ENCODE results near the gene RPA1. TPM values are rescaled to one million over a fixed set of nuclear protein-coding genes. Genes with fewer than 3 reads are reported as not detected.
"Not testable (repeated sequence)": the region's sequence is repeated elsewhere in the genome, so short reads cannot be mapped to it uniquely, and the experiment has no call there.

The RPA1 gene
- total RNA-seq, 1 experiment from 2014 or later: 45.4 TPM

DNA sequence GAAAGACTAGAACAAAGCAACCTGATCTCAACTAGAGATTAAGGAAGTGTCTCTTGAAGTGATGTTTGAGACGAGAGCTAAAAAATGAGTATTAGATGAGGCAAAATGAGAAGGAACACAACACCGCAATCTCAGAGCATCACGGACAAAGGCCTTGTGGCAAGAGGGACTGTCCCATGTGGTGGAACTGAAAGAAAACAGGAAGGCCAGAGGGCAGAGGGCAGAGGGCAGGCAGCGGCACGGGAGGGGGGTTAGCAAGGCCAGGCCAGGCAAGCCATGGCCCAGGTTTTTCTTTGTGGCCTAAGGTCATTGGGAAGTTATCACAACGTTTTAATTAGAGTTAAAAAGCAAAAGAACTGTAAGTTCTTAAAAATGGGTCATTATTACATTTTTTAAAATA, 22.5 kb downstream of the RPA1 start:
- no peak for DNase-seq
- Histone ChIP-seq H3K27me3 (no peaks in the 10 kb centered on the region), H3K27ac (no peak overlapping the region), H3K9me3 (replicated peaks) (no peaks in the 10 kb centered on the region), H3K4me1 (no peaks in the 10 kb centered on the region), H3K36me3 (peaks cover 9% of the 10 kb centered on the region; the same call in 1 of the 2 replicates), H3K4me3 (no peak overlapping the region)

DNA sequence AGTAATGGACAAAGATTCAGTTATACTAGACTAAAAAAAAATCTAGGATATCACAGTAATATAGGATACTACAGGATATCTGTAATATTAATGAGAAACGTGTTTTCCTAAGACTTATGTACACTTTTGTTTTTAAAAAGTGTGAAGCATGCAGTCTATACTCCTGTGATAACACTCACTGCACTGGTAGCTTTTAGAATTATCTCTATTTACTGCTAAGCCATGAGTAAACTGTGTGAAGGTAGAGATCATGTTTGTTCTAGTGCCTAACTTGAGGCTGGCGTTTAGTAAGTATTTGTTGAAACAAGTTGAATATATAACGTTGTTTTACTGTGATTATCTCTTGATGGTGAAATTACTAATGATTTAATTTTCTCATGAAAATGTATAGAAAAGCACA, 23.9 kb downstream of the RPA1 start:
- Histone ChIP-seq H3K27me3 (no peaks in the 10 kb centered on the region), H3K4me1 (no peaks in the 10 kb centered on the region), H3K4me3 (no peak overlapping the region), H3K9me3 (replicated peaks) (no peaks in the 10 kb centered on the region), H3K36me3 (peaks cover 9% of the 10 kb centered on the region; the same call in 1 of the 2 replicates), H3K27ac (no peak overlapping the region)
- no peak for DNase-seq

DNA sequence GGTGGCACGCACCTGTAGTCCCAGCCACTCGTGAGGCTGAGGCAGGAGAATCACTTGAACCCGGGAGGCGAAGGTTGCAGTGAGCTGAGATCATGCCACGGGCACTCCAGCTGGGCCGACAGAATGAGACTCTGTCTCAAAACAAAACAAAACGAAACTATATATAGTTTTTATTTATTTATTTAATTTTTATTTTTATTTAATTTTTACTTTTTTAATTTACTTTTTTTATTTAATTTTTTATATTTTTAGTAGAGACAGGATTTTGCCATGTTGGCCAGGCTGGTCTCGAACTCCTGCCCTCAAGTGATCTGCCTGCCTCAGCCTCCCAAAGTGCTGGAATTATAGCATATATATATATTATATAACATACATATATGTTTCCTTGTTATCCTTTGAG, 26.7 kb downstream of the RPA1 start:
- H3K4me1 ChIP-seq; H3K27ac ChIP-seq; DNase-seq; H3K4me3 ChIP-seq; H3K27me3 ChIP-seq; H3K36me3 ChIP-seq; H3K9me3 ChIP-seq (replicated peaks): not testable (repeated sequence)

DNA sequence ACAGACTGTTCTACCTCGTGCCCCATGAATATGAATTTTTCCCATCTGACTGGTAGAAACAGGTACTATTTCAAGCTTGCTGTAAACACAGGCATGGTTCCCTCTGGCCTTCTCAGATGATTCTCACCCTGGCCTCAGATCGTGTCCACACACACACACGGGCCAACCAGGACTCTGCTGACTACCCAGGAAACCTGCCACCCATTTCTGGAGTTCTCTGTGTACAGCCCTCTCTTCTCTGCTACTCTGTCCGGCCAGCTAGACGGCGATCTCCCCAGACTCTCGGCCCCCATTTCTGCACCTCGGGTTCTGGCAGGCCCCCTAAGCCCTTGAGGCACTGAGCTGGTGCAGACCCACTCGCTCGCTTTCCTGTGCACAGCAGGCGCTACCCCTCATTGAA, 31.2 kb downstream of the RPA1 start:
- no peaks in the 10 kb centered on the region for H3K4me1 ChIP-seq
- no peak for DNase-seq
- H3K9me3 ChIP-seq (replicated peaks): no peaks in the 10 kb centered on the region

DNA sequence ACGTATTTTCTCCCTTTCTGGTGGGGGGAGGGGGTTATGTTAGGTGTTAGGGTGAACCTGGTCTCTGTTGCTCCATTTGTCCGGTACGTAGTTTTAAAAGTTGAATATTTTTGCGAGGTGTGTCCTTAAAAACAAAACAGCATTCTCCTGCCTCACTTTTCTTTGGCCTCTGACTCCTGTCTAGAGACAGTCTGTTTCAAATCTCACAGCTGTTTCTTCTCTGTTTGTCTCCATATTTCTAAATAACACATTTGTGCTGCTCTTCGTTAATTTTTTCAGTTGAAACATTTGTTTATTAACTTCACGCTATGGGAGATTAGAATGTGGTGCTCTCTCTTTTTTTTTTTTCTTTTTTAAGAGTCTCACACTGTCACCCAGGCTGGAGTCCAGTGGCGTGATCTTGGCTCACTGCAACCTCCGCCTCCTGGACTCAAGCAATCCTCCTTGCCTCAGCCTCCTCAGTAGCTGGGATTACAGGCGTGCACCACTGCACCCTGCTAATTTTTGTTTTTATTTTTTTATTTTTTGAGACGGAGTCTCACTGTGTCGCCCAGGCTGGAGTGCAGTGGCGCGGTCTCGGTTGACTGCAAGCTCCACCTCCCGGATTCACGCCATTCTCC, 31.7 kb downstream of the RPA1 start:
- Histone ChIP-seq H3K27ac (no peak overlapping the region), H3K4me3 (no peak overlapping the region), H3K27me3 (no peaks in the 10 kb centered on the region), H3K4me1 (no peaks in the 10 kb centered on the region), H3K9me3 (replicated peaks) (no peaks in the 10 kb centered on the region), H3K36me3 (no peaks in the 10 kb centered on the region)
- DNase-seq: no peak

More for the DNA sequence above, 31.2 kb downstream of the RPA1 start:
- H3K36me3 ChIP-seq: no peaks in the 10 kb centered on the region
- H3K4me3 ChIP-seq: no peak overlapping the region
- no peaks in the 10 kb centered on the region for H3K27me3 ChIP-seq
- H3K27ac ChIP-seq: no peak overlapping the region

DNA sequence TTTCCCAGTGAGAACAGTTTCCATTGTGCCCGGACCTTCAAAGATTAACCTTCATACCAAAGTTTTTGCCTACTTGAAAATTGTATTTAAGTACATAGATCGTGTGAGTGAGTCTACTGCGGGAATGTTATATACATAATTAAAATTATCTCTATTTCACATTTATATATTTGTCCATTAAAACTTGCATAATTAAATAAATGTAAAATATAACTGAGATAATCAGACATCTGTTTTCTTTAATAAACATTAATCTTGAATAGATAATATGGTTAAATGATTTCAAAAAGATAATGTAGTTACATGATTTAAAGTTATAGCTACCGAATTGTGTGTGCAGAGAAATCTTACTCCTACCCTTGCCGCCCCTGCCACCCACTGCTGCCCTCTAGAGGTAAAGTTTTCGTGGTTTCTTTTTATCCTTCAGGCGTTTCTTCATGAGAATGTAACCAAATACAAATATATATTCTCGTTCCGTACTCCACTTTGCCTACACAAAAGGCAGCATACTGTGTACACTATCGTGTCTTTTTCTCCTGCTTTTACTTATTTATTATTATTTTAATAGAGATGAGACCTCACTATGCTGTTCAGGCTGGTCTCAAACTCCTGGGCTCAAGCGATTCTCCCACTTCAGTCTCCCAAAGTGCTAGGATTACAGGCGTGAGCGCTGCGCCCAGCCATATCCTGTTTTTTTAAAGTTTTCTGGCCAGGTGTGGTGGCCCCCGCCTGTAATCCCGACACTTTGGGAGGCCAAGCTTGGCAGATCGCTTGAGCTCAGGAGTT, 35.6 kb downstream of the RPA1 start:
- DNase-seq: peak; percentile 33 to 62
- no peaks in the 10 kb centered on the region for H3K36me3 ChIP-seq
- H3K27ac ChIP-seq: no peak overlapping the region
- H3K9me3 ChIP-seq (replicated peaks): no peaks in the 10 kb centered on the region
- H3K27me3 ChIP-seq: no peaks in the 10 kb centered on the region
- H3K4me3 ChIP-seq: no peak overlapping the region
- H3K4me1 ChIP-seq: no peaks in the 10 kb centered on the region

DNA sequence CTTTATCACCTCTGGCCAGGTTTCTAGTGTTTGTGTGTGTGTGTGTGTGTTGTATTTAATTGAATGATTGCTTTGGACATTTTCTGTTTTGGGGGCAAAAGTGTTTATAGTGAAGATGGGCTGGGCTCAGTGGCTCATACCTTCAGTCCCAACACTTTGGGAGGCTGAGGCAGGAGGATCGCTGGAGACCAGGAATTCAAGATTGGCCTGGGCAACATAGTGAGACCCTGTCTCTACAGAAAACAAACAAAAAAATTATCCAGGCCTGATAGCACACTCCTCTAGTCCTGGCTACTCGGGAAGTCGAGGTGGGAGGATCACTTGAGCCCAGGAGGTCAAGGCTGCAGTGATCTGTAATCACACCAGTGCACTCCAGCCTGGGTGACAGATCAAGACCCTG, 37.5 kb downstream of the RPA1 start:
- DNase-seq: no peak
- no peaks in the 10 kb centered on the region for H3K27me3 ChIP-seq
- no peaks in the 10 kb centered on the region for H3K36me3 ChIP-seq
- no peaks in the 10 kb centered on the region for H3K4me1 ChIP-seq
- no peaks in the 10 kb centered on the region for H3K9me3 ChIP-seq (replicated peaks)
- no peak overlapping the region for H3K27ac ChIP-seq
- H3K4me3 ChIP-seq: no peak overlapping the region

DNA sequence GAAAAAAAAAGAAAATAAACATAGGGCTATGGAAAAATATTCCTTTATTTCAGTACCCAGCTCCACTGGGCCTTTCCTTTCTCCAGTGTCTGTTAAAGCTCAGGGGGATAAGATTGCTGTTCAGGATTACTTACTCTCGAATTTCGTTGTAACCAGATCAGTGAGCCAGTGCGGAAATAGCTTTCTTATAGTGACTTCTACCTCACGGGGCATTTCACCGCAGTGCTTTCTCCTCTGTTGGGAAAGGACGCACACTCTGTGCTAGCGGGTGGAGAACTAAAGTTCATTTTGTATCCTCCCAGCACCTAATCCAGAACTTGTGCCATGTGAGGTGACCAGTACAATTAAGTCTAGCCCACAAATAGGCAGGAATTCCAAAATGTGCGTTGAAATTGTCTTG, 38.3 kb downstream of the RPA1 start:
- no peak for DNase-seq
- Histone ChIP-seq H3K27me3 (no peaks in the 10 kb centered on the region), H3K36me3 (peaks cover 1% of the 10 kb centered on the region; the same call in 1 of the 2 replicates), H3K4me3 (no peak overlapping the region), H3K4me1 (no peaks in the 10 kb centered on the region), H3K27ac (no peak overlapping the region), H3K9me3 (replicated peaks) (no peaks in the 10 kb centered on the region)

DNA sequence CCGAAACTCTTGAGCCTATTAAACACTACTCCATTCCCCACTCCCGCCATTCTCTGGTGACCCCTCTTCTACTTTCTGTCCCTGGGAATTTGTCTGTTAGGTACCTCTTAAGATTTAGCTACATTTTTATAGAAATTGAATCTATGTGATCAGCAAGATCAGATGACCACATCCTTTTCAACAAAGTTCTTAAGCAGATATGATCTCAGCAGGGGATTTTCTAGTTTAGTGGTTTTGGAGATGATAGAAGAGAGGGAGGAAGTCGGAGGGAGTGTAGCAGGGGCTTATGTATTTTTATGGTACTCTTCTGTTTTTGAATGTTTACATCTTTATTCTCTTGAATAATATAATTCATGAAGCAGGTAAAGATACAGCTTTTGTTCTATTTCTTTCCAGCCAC, 40.8 kb downstream of the RPA1 start:
- H3K27ac ChIP-seq: no peak overlapping the region
- H3K27me3 ChIP-seq: no peaks in the 10 kb centered on the region
- H3K36me3 ChIP-seq: peaks cover 2% of the 10 kb centered on the region; the same call in 1 of the 2 replicates
- no peaks in the 10 kb centered on the region for H3K4me1 ChIP-seq
- no peak for DNase-seq
- H3K4me3 ChIP-seq: no peak overlapping the region
- H3K9me3 ChIP-seq (replicated peaks): no peaks in the 10 kb centered on the region

DNA sequence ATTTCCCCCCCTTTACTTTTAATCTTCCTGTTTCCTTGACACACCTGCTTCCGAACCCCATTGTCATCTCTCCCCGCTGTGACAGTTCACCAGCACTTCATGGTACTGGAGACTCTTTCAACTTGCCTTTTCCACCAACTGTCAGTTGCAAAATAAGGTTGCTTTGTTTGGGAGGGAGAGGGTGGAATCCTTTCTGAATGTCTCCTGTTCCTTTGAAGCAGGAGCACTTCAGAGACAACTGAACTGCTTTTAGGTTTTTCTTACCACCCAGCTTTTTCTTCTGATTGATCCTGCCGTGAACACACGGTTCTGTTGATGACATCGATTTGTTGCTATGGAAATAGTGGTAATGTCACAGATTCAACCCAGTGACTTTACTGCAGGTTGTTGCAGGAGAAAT, 42.0 kb downstream of the RPA1 start:
- Histone ChIP-seq H3K36me3 (peaks cover 2% of the 10 kb centered on the region; the same call in 1 of the 2 replicates), H3K4me3 (no peak overlapping the region), H3K4me1 (no peaks in the 10 kb centered on the region), H3K9me3 (replicated peaks) (no peaks in the 10 kb centered on the region), H3K27me3 (no peaks in the 10 kb centered on the region), H3K27ac (no peak overlapping the region)
- DNase-seq: no peak

DNA sequence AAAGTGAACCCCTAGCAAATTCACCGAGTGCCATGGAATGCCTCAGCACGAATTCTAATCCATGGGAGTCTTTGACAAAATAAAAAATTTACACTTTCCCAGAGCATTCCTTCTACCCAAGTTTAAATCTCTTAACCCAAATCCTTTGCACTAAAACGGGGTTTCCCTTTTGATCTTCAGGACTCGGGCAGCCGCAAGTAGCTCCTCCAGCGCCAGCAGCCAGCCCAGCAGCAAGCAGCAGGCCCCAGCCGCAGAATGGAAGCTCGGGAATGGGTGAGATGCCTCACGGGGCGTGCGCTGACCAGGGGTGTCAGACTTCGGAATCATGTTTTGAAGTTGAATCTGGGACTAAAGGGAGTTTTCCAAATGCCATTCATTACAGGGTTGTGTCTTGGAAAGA, 42.4 kb downstream of the RPA1 start:
- DNase-seq: no peak
- no peaks in the 10 kb centered on the region for H3K27me3 ChIP-seq
- H3K36me3 ChIP-seq: peaks cover 2% of the 10 kb centered on the region; the same call in 1 of the 2 replicates
- H3K9me3 ChIP-seq (replicated peaks): no peaks in the 10 kb centered on the region
- H3K4me3 ChIP-seq: no peak overlapping the region
- H3K27ac ChIP-seq: no peak overlapping the region
- no peaks in the 10 kb centered on the region for H3K4me1 ChIP-seq

DNA sequence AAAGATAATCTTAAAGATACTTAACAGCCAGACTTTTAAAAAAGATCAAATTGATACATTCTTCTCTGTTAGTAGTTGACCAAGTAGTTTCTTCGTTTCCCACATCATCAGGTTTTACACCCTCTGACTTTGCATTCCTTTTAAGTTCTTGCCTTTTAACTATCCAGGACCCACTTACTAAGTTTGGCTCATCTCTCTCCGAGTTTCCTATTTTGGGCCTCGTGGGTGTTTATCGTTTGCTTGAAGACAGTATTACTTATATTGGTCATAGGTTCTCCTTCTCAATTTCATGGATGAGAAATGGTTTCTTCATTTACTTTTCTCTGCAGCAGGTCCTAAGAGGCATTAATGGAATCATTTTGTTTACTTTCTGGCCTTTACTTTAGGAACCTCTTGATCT, 43.2 kb downstream of the RPA1 start:
- no peak for DNase-seq
- Histone ChIP-seq H3K27me3 (no peaks in the 10 kb centered on the region), H3K36me3 (peaks cover 8% of the 10 kb centered on the region; the same call in 1 of the 2 replicates)

DNA sequence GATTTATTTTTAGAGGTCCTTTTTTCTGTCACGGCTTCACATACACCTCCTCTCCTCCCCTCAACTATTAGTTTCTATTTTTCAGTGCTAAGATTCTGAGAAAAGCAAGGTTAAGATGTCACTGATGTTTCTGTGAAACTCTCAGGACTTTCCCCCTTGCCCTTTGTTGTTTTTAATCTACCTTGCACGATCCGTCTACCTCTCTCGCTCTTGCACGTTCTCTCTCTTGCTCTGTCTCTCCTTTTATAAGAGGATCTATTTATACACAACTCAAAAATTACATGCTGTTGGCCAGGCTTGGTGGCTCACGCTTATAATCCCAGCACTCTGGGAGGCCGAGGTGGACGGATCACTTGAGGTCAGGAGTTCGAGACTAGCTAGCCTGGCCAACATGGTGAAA, 43.6 kb downstream of the RPA1 start:
- Histone ChIP-seq H3K27me3 (no peaks in the 10 kb centered on the region), H3K27ac (no peak overlapping the region), H3K4me1 (no peaks in the 10 kb centered on the region), H3K4me3 (no peak overlapping the region), H3K36me3 (peaks cover 8% of the 10 kb centered on the region; the same call in 1 of the 2 replicates), H3K9me3 (replicated peaks) (no peaks in the 10 kb centered on the region)
- no peak for DNase-seq

More for the DNA sequence above, 43.2 kb downstream of the RPA1 start:
- no peaks in the 10 kb centered on the region for H3K4me1 ChIP-seq
- H3K27ac ChIP-seq: no peak overlapping the region
- H3K4me3 ChIP-seq: no peak overlapping the region
- no peaks in the 10 kb centered on the region for H3K9me3 ChIP-seq (replicated peaks)

DNA sequence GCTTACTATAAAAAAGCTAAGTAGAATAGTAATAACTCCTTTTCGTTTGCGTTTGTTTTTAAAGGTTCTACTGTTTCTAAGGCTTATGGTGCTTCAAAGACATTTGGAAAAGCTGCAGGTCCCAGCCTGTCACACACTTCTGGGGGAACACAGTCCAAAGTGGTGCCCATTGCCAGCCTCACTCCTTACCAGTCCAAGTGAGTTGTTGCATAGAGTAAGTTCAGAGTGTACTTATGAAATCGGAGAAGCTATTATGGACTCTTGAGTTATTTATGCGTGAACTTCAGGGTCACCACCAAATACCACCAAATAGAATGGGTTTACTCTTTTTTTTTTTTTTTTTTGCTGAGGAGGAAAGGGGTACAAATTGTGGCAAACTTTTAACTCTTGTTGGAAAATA, 45.8 kb downstream of the RPA1 start:
- Histone ChIP-seq H3K4me1 (no peaks in the 10 kb centered on the region), H3K36me3 (peaks cover 8% of the 10 kb centered on the region; the same call in 1 of the 2 replicates), H3K27me3 (no peaks in the 10 kb centered on the region), H3K4me3 (no peak overlapping the region), H3K9me3 (replicated peaks) (no peaks in the 10 kb centered on the region), H3K27ac (no peak overlapping the region)
- DNase-seq: no peak

DNA sequence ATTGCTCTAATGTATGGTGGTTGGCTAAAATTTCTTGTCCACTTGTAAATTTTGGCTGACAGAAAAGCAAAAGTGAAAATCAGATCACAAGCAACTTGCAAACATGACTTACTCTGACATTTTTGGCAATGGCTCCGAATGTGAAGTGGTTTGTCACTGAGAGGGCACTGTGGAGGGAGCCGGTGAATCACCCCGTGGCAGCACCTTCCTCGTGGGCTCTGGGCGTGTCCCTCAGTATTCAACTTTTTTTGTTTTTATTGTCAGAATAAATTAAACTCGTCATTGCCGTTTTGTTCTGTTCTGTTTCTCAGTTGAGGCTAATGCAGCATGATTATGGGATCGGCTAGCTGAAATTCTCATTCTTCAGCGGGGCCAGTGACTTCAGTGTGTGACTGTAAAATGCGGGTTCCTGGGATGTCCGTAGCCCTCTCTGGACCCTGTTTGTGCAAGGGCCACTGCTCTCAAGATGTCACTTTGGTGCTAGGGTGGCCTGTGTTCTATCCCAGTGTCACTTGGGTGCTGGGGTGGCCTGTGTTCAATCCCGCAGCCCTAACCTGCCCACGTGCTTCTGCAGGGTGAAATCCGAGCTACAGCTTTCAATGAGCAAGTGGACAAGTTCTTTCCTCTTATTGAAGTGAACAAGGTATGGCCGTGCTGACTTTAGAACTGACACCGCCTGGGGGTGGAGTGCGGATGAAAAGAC, 48.8 kb downstream of the RPA1 start:
- Histone ChIP-seq H3K4me1 (no peaks in the 10 kb centered on the region), H3K9me3 (replicated peaks) (no peaks in the 10 kb centered on the region), H3K27ac (no peak overlapping the region), H3K27me3 (no peaks in the 10 kb centered on the region), H3K4me3 (no peak overlapping the region), H3K36me3 (peaks cover 11% of the 10 kb centered on the region)
- DNase-seq: no peak
